K562 (cell line): ENCODE data around the gene MFAP1. TPM values are rescaled to one million over a fixed set of nuclear protein-coding genes. Genes with fewer than 3 reads are reported as not detected.

Source experiments
- DMBX1 ChIP-seq: fragments of 250-450 bp; sonication (Bioruptor Pico); IDR thresholded peaks from 2 replicates; pipeline ENCODE4 v1.8.0; 2022; ENCODE audit warnings: inconsistent platforms, mild to moderate bottlenecking, moderate library complexity, borderline replicate concordance
- FOXJ3 ChIP-seq: sonication (generic); formaldehyde crosslinking; IDR thresholded peaks from 2 replicates; pipeline ENCODE4 v1.4.0; 2020; ENCODE audit warnings: mild to moderate bottlenecking, missing genetic modification reagents
- GTF2A2 ChIP-seq: IDR thresholded peaks from 2 replicates; pipeline ENCODE4 v1.6.1; 2016; ENCODE audit warnings: mild to moderate bottlenecking, missing genetic modification characterization, missing compliant biosample characterization
- SIN3A ChIP-seq, 2 experiments: fragments of 150-350 bp in 1 of 2; IDR thresholded peaks; 2 replicates each; pipeline ENCODE4 v1.6.1; 2011 to 2016; ENCODE audit warnings: borderline replicate concordance in 2 of 2, low read depth in 2 of 2, low read length in 2 of 2, mild to moderate bottlenecking in 2 of 2, moderate library complexity in 2 of 2; ENCODE audit not compliant: control insufficient read depth in 1 of 2
- SREBF2 ChIP-seq: sonication (generic); formaldehyde crosslinking; IDR thresholded peaks from 2 replicates; pipeline ENCODE4 v1.4.0; 2020; ENCODE audit warnings: mild to moderate bottlenecking, missing genetic modification reagents
- ZFP30 ChIP-seq: fragments of 250-450 bp; sonication (Bioruptor Pico); IDR thresholded peaks from 2 replicates; pipeline ENCODE4 v1.8.0; 2022; ENCODE audit warnings: moderate library complexity, mild to moderate bottlenecking, inconsistent platforms, borderline replicate concordance
- ZNF133 ChIP-seq: fragments of 250-450 bp; sonication (Bioruptor Pico); IDR thresholded peaks from 2 replicates; pipeline ENCODE4 v1.4.0; 2020; ENCODE audit warnings: mild to moderate bottlenecking
- polyA plus RNA-seq, 8 experiments: library from polyadenylated mRNA; depleted of rRNA in 4 of 8; stranded (reverse) in 5 of 8; unstranded in 3 of 8; fragments of >200 nt; fragmentation: Nextera tagmentation in 2 of 8; fragmentation: Illumina TruSeq in 1 of 8; extraction: Ambion mirVana in 2 of 8; extraction: Trizol in 1 of 8; gene quantifications; 2 replicates each; pipeline versions ENCODE4 v1.2.1 to v1.2.3, GENCODE V29; 2011 to 2014; ENCODE audit warnings: inconsistent platforms in 1 of 8, missing spikeins in 1 of 8
- total RNA-seq, 7 experiments: library from RNA; depleted of rRNA in 6 of 7; stranded (reverse); fragments of >200 nt in 6 of 7; fragmentation: Illumina TruSeq in 2 of 7; extraction: Trizol in 2 of 7; gene quantifications; 2 replicates each; pipeline versions ENCODE4 v1.2.1 to v1.2.3, GENCODE V29; 2011 to 2021; ENCODE audit warnings: low replicate concordance in 1 of 7
- TF ChIP-seq, protein P1 (sequence below), 2 experiments: IDR thresholded peaks in 1 of 2; conservative IDR thresholded peaks in 1 of 2; 2 replicates each; pipeline ENCODE4 v1.6.1; 2016; ENCODE audit warnings: low read depth in 2 of 2, mild to moderate bottlenecking in 1 of 2, missing compliant biosample characterization in 1 of 2, missing genetic modification characterization in 1 of 2, moderate library complexity in 1 of 2
- TF ChIP-seq, protein P2 (sequence below): fragments of 450-650 bp; IDR thresholded peaks from 2 replicates; pipeline ENCODE4 v1.7.0; 2016; ENCODE audit warnings: borderline replicate concordance
- TF ChIP-seq, protein P3 (sequence below), 2 experiments: fragments of 450-650 bp in 1 of 2; sonication (generic) in 1 of 2; formaldehyde crosslinking; conservative IDR thresholded peaks; 2 replicates each; pipeline versions ENCODE4 v1.4.0 to v1.8.1; 2020 to 2022; ENCODE audit warnings: mild to moderate bottlenecking in 1 of 2, missing genetic modification reagents in 1 of 2

The MFAP1 gene
- total and polyA plus RNA-seq, 9 of the 15 experiments (the other 6 are each of a cell fraction or from before 2014, with no cell fraction given), result 34.9 to 64.1 (median 48.2) TPM

DNA sequence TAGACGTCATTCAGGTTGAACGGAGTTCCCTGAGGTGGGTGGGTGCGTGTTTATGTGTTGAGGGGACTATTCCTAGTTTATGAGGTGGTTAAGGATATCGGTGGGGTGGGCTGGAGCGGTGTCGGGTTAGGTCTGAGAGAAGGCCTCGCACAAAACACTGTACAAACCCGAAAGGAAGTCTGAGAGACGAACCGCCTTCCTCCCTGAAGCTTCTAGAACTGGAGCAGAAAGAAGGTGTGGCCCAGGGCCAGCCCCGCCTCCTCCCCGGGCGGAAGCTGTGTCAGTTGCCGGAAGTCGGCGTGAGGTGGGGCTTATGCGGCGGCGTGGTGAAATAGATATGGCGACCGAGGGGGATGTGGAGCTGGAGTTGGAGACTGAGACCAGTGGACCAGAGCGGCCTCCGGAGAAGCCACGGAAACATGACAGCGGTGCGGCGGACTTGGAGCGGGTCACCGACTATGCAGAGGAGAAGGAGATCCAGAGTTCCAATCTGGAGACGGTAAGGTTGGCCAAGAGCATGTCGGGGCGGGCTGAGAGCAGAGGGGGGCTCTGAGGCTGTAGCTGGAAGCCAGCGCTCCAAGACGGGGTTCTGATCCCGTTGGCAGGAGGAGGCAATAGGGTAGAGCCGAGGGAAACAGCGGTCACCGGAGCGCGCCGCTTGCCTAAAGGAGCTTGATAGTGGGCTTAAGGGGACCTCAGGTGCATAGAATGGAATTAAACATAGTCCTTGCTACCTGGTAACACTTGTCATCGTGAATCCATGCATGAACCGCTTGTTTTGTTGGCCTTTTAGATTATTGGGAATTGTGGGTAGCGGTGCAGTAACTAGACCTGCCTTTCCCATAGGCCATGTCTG, 24.0 kb downstream of the MFAP1 start, which contains the start of gene HYPK (continued):
- TF ChIP-seq FOXJ3 (CRISPR knock-in tag) (no peak), GTF2A2 (tag) (no peak), SIN3A (IDR thresholded peaks at IDR 0.05; ENCODE audit: borderline replicate concordance in 2 of 2, control insufficient read depth in 1 of 2, low read depth in 2 of 2, low read length in 2 of 2) (peak; percentile 89 to 93; a peak in 3 of 4 replicates), DMBX1 (CRISPR knock-in tag) (no peak), ZNF133 (CRISPR knock-in tag) (no peak), ZFP30 (CRISPR knock-in tag) (no peak), SREBF2 (CRISPR knock-in tag) (no peak)
- TF ChIP-seq, protein P1, sequence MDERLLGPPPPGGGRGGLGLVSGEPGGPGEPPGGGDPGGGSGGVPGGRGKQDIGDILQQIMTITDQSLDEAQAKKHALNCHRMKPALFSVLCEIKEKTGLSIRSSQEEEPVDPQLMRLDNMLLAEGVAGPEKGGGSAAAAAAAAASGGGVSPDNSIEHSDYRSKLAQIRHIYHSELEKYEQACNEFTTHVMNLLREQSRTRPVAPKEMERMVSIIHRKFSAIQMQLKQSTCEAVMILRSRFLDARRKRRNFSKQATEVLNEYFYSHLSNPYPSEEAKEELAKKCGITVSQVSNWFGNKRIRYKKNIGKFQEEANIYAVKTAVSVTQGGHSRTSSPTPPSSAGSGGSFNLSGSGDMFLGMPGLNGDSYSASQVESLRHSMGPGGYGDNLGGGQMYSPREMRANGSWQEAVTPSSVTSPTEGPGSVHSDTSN (CRISPR knock-in tag; IDR thresholded peaks at IDR 0.05; ENCODE audit: low read depth), result no peak
- TF ChIP-seq, protein P1 (tag; conservative IDR thresholded peaks at IDR 0.05; ENCODE audit: low read depth), result no peak
- TF ChIP-seq, protein P2, sequence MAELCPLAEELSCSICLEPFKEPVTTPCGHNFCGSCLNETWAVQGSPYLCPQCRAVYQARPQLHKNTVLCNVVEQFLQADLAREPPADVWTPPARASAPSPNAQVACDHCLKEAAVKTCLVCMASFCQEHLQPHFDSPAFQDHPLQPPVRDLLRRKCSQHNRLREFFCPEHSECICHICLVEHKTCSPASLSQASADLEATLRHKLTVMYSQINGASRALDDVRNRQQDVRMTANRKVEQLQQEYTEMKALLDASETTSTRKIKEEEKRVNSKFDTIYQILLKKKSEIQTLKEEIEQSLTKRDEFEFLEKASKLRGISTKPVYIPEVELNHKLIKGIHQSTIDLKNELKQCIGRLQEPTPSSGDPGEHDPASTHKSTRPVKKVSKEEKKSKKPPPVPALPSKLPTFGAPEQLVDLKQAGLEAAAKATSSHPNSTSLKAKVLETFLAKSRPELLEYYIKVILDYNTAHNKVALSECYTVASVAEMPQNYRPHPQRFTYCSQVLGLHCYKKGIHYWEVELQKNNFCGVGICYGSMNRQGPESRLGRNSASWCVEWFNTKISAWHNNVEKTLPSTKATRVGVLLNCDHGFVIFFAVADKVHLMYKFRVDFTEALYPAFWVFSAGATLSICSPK, result no peak
- TF ChIP-seq, protein P3, sequence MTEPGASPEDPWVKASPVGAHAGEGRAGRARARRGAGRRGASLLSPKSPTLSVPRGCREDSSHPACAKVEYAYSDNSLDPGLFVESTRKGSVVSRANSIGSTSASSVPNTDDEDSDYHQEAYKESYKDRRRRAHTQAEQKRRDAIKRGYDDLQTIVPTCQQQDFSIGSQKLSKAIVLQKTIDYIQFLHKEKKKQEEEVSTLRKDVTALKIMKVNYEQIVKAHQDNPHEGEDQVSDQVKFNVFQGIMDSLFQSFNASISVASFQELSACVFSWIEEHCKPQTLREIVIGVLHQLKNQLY (CRISPR knock-in tag; conservative IDR thresholded peaks at IDR 0.05), result no peak
